Measurements from ENCODE around the gene LAMC2.
A peak's percentile ranks its signal among the peaks of the same experiment; 100 is the strongest.

The LAMC2 gene

DNA sequence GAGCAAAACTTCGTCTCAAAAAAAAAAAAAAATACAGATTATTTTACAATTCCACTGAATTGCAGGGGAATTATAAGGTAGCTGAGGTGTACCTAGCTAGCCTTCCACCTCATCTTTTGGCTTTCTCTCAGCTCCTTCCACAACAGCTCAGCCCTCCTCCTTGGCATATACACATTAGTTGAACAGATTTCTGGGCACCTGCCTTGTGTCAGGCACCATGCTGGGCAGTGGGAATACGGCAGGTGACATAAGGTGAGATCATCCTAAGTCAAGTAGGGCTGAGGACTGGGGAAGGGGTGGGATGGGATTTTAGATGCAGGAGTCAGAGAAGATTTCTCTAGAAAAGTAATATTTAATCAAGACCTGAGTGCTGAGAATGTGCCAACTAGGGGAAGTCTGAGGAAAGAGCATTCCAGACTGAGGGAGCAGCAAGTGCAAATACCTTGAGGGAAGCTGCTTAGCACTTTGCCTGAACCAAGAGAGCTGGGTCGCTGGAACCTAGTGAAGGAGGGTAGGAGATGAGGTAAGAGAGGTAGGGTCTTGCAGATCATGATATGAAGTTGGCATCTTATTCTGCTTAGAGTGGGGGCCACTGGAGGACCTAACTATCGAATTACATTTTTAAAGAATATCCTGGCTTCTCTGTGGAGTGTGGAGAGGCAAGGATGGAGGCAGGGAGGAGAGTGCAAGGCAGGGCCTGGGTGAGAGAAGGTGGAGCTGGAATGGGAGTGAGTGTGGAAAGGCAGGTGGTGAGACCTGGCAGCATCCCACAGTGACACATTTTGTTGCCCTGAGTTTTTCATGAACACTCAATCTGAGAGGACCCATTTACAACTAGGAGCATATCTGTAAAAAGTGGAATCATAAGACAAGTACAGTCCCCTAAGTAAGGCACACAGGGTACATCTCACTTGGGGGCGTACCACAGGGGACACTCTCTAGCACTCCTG lies 28.2 kb downstream of the LAMC2 start:
- DNase-seq (ENCODE audit: low spot score) = no peak

DNA sequence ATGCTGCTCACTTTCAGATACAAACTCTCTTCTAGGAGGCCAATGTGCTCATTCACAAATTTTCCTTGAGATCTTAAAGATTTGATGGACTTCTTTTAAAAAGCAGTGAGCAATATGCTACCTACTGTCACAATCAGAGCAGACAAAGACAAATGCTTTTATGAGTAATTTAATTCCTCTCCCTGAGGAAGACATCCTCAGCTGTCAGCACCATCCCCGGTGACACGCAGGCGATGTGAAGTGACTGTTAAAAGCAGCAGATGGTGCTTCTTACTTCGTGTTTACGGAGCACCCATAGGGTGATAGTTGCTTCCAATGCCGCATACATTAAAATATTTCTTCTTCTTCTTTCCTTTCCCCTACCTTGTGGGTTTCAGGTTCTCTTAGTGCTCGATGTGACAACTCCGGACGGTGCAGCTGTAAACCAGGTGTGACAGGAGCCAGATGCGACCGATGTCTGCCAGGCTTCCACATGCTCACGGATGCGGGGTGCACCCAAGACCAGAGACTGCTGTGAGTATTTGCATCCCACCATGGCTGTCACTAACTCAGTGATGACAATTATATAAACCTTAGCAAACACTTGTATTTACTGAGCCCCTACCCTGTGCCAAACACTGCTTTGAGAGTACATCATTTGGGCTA lies 29.1 kb downstream of the LAMC2 start:
- no peak for DNase-seq (ENCODE audit: low spot score)

GRCh38 chr1:183215936-183216335 lies 29.9 kb downstream of the LAMC2 start:
- DNase-seq (ENCODE audit: low spot score) = no peak

DNA sequence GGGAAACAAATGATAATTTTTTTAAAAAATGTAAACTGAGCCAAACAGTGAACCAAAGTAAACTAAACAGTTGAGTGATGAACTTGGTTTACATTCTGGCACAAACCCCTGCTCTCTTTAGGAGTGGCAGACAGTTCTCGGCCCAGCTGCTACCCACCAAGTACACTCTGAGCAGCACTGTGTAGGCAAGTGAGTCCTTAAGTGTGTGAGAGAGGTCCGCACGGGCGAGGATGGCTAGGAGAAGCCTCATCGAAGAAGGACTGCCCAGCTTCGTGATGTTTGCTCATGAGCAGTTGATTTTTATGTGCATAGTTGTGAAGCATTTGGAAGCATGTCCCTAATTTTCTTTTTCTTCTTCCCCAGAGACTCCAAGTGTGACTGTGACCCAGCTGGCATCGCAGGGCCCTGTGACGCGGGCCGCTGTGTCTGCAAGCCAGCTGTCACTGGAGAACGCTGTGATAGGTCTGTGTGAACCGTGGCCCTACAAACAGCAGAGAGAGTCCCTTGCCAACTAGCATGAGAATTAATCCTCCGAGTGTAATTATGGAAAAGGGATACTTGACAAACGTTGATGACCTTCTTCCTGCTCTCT lies 32.1 kb downstream of the LAMC2 start:
- no peak for DNase-seq (ENCODE audit: low spot score)

- no peak for DNase-seq (ENCODE audit: low spot score)
These were observed 33.0 kb downstream of the LAMC2 start for GRCh38 chr1:183218971-183219615.

DNA sequence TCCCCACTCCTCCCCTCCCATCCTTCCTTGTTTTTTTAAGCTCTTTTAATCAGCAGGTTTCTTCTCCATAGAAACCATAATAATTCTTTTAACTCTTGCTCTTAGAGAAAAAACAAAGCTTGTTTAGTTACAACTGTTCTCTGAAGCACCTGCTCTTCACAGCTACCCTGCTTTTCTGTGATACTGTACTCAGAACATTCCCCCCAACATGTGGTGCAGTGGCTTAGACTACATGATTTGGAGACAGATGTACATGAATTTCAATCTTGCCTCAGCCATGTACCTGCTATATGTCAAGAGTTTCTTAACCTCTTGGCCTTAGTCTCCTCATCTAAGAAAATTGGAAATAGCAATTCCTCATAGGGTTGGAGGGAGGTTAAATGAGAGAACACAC lies 33.5 kb downstream of the LAMC2 start:
- DNase-seq (ENCODE audit: low spot score) = no peak

DNA sequence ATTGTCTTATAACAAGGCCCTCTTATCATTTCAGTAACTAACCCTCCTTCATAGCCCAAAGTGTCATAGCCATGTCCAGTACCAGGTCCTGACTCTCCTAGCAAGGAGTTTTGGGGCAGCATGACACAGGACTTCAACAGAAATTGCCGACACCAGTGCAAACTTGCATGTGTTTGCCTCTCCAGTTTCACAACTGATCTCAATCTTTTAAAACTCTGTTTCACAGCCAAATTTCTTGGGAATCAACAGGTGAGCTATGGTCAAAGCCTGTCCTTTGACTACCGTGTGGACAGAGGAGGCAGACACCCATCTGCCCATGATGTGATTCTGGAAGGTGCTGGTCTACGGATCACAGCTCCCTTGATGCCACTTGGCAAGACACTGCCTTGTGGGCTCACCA lies 36.8 kb downstream of the LAMC2 start:
- DNase-seq (ENCODE audit: low spot score) = no peak

GRCh38 chr1:183223467-183223866 lies 37.4 kb downstream of the LAMC2 start:
- DNase-seq (ENCODE audit: low spot score) = no peak

GRCh38 chr1:183226361-183226760 lies 40.3 kb downstream of the LAMC2 start:
- no peak for DNase-seq (ENCODE audit: low spot score)

GRCh38 chr1:183226963-183227362 lies 40.9 kb downstream of the LAMC2 start:
- DNase-seq (ENCODE audit: low spot score) = no peak

DNA sequence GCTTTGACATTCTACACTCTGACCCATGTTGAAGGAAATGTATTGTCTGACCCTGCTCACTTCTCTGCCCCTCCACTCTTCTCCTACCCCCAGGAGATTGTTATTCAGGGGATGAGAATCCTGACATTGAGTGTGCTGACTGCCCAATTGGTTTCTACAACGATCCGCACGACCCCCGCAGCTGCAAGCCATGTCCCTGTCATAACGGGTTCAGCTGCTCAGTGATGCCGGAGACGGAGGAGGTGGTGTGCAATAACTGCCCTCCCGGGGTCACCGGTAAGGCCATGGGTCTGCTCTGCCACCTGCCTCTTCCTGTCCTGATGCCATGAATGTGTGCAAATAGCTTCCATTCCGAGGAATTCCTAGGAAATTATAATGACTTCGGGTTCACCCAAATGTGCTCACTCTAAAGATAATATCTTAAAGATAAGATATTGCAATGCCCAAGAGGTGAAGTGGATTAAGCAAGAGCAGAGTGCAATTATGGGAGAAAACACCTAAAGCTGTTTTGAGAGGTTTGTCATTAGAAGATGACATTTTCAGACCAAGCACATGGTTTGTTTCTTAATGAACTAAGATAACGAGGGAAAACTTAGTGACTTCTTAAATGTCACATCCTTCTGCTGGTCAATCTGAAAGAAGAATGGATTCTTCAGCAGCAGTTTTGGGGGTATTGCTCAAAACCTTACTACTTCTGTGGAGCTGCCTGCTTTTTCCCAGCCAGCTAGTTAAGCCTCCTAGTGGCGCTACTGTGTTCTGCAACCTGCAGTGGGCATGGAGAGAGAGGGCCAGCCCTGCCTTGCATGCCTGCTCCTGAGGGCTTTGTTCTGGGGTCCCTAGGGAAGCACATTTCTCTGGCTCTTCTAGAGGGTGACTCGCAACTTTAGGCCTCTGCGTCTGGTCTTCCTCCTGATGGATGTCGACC lies 41.6 kb downstream of the LAMC2 start:
- DNase-seq (ENCODE audit: low spot score) = no peak

DNA sequence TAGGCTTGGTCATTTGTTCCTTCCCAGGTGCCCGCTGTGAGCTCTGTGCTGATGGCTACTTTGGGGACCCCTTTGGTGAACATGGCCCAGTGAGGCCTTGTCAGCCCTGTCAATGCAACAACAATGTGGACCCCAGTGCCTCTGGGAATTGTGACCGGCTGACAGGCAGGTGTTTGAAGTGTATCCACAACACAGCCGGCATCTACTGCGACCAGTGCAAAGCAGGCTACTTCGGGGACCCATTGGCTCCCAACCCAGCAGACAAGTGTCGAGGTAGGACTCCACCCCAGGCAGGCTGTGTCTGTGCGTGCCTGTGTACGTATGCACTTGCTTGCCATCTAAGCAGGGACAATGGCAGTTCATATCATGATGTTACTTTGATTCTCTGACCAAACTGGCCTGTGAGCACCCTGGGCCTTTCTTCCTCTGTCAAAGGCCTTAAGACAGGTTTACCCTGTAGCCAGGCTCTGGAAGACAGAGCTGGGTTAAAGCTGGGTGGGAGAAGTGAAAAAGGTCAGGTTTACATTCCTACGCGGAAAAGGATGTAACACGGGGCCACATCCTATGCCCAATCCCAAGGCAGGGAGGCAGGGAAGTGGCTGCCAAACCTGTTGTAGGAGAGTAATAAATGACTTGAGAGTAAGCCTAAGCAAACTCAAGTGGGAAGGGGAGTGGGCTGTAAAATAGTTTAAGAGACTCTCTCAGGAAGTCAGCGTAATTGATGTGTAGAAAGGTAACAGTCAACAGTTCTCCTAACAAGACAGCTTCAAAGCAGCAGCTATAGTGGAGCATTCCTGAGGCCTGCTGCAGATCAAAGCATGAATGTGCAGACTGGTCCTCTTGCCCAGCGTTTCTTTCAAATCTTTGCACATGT lies 42.5 kb downstream of the LAMC2 start:
- no peak for DNase-seq (ENCODE audit: low spot score)

DNA sequence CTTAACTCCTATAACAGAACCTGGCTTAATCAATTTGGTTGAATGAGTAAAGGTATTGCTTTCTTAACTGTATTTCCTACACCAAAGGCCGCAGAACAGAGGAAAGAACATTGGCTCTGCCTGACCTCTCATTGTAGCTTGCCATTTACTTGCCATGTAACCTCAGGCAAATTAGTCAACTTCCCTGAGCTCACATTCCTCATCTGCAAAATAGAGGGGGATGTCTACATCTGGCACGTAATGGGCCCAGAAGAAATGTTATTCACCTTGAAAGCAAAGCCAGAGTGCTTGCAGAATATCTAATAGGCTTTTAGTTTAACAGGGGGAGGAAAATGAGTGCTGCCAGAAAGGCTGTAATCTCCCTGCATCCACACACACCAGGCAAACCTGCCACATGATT lies 44.3 kb downstream of the LAMC2 start:
- DNase-seq (ENCODE audit: low spot score) = no peak

GRCh38 chr1:183231545-183231944 lies 45.5 kb downstream of the LAMC2 start:
- DNase-seq (ENCODE audit: low spot score) = no peak

- DNase-seq (ENCODE audit: low spot score) = no peak
These were observed 47.0 kb downstream of the LAMC2 start for GRCh38 chr1:183233113-183233512.

DNA sequence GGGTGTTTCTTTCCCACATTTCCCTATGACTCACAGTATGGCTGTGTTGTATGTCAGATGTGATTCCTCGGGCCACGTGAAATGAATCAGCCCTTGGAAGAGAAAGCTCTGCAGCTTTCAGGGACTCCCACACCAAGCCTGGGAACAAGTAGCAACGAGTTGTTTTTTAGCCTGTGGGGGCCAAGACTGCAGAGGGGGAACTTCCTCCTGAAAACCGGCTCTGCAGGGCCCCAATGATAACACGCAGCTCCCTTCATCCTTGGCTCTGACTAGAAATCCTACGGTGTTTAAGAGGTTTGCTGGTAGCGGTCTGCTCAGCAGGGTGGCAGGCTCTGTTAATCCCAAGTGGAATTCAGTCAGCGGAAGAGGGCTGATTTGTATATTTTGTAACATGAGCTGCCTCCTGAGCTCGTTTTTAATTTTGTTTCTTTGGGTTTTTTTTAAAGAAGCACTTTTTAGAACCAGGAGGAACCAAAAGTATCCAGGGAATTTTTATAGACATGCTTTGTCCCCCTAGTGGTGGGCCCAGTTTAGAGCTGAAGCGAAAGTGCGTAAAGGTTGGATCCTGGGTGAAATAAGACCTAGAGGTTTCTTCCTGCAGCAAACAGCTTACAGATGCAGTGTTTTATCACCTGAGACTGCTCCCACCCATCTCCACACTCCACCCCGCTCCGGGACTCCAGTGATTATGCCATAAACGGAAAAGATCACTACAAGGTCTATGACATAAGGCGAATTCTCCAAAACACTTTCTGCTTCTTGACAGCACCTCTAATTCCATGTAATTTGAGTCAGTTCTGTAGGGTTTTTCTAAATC lies 48.8 kb downstream of the LAMC2 start:
- DNase-seq (ENCODE audit: low spot score) = peak; percentile 79

DNA sequence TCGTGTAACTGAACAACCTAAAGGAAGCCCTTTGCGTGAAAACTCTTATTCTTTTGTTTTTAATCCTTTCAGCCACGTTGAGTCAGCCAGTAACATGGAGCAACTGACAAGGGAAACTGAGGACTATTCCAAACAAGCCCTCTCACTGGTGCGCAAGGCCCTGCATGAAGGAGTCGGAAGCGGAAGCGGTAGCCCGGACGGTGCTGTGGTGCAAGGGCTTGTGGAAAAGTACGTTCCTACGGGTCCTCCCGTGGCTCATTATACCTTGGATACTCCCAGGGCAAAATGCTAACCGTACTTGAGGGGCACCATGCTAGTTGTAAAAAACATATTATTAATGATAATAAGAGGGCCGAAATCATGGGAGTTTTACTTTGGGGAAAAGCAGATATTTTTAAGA lies 49.4 kb downstream of the LAMC2 start:
- no peak for DNase-seq (ENCODE audit: low spot score)

DNA sequence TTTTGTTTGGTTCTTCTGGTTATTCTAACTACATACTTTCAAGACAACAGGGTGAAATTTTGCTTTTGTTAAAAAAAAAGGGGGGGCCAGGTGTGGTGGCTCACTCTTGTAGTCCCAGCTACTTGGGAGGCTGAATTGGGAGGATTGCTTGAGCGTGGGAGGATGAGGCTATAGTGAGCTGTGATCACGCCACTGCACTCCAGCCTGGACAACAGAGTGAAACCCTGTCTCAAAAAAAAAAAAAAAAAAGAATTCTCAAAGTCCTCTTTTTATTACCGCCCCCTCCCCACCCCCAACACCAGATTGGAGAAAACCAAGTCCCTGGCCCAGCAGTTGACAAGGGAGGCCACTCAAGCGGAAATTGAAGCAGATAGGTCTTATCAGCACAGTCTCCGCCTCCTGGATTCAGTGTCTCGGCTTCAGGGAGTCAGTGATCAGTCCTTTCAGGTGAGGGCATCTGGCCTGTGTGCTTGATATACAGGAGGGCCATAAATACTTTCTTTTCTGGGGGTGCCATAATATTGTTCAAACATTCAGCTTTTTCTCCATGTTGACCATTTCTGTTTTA lies 50.2 kb downstream of the LAMC2 start:
- DNase-seq (ENCODE audit: low spot score) = no peak

- no peak for DNase-seq (ENCODE audit: low spot score)
These were observed 51.0 kb downstream of the LAMC2 start for GRCh38 chr1:183237046-183237445.

Data from left forelimb (tissue), 1 donor.